ENCODE data around the gene MARCHF9. TPM values are rescaled to one million over a fixed set of nuclear protein-coding genes. Genes with fewer than 3 reads are reported as not detected.

Gene MARCHF9
- total RNA-seq, 1 donor from 2014 or later = 8.1 TPM

GRCh38 chr12:57722716-57723629, 31.9 kb upstream of the MARCHF9 start:
- Histone ChIP-seq H3K4me2 (no peak overlapping the region), H3K27me3 (peaks cover 54% of the 10 kb centered on the region), H3K4me1 (peaks cover 3% of the 10 kb centered on the region), H3K9ac (no peak overlapping the region), H3K9me3 (ENCODE audit: low read depth) (no peaks in the 10 kb centered on the region), H3K4me3 (no peak overlapping the region), H2AFZ (replicated peaks) (no peak overlapping the region), H3K36me3 (no peaks in the 10 kb centered on the region), H3K27ac (no peak overlapping the region), H3F3A (ENCODE audit: low read depth) (no peaks in the 10 kb centered on the region), H4K20me1 (ENCODE audit: low read depth) (peaks cover 14% of the 10 kb centered on the region), H3K79me2 (ENCODE audit: low read depth) (no peaks in the 10 kb centered on the region)
- no peak for DNase-seq (ENCODE audit: low spot score)
- H3K4me3 Mint-ChIP-seq = no peak overlapping the region
- peaks cover 8% of the 10 kb centered on the region for H3K36me3 Mint-ChIP-seq
- H3K9me3 Mint-ChIP-seq = peaks cover 5% of the 10 kb centered on the region
- peaks cover 26% of the 10 kb centered on the region for H3K27me3 Mint-ChIP-seq (ENCODE audit: insufficient read depth, low read depth)
- no peak overlapping the region for H3K27ac Mint-ChIP-seq
- peaks cover 12% of the 10 kb centered on the region for H3K4me1 Mint-ChIP-seq
- TF ChIP-seq CTCF (IDR thresholded peaks at IDR 0.05) = no peak
- TF ChIP-seq EZH2phosphoT487 (IDR thresholded peaks at IDR 0.05) = no peak

GRCh38 chr12:57723630-57723962, 31.3 kb upstream of the MARCHF9 start:
- Histone ChIP-seq H3K27me3 (peaks cover 60% of the 10 kb centered on the region), H3K9me3 (ENCODE audit: low read depth) (no peaks in the 10 kb centered on the region), H3K4me1 (peaks cover 3% of the 10 kb centered on the region), H4K20me1 (ENCODE audit: low read depth) (peaks cover 20% of the 10 kb centered on the region), H3K4me2 (no peak overlapping the region), H3K4me3 (no peak overlapping the region), H3K9ac (no peak overlapping the region), H2AFZ (replicated peaks) (no peak overlapping the region), H3K36me3 (no peaks in the 10 kb centered on the region), H3K79me2 (ENCODE audit: low read depth) (no peaks in the 10 kb centered on the region), H3K27ac (no peak overlapping the region), H3F3A (ENCODE audit: low read depth) (no peaks in the 10 kb centered on the region)
- no peak for DNase-seq (ENCODE audit: low spot score)
- peaks cover 8% of the 10 kb centered on the region for H3K36me3 Mint-ChIP-seq
- peak overlapping the region; percentile 24 for H3K4me3 Mint-ChIP-seq
- H3K9me3 Mint-ChIP-seq = peaks cover 5% of the 10 kb centered on the region
- H3K27me3 Mint-ChIP-seq (ENCODE audit: insufficient read depth, low read depth) = peaks cover 30% of the 10 kb centered on the region
- peaks cover 12% of the 10 kb centered on the region for H3K4me1 Mint-ChIP-seq
- TF ChIP-seq EZH2 (IDR thresholded peaks at IDR 0.05) (no peak), EZH2phosphoT487 (IDR thresholded peaks at IDR 0.05) (no peak), CTCF (IDR thresholded peaks at IDR 0.05) (no peak)
- H3K27ac Mint-ChIP-seq = no peak overlapping the region

GRCh38 chr12:57724003-57724935, 30.6 kb upstream of the MARCHF9 start:
- no peak for DNase-seq (ENCODE audit: low spot score)
- no peaks in the 10 kb centered on the region for H3F3A ChIP-seq (ENCODE audit: low read depth)
- no peaks in the 10 kb centered on the region for H3K79me2 ChIP-seq (ENCODE audit: low read depth)
- no peak overlapping the region for H3K4me3 ChIP-seq
- H3K4me2 ChIP-seq = no peak overlapping the region
- Mint-ChIP-seq H3K4me1 (peaks cover 12% of the 10 kb centered on the region), H3K36me3 (peaks cover 6% of the 10 kb centered on the region), H3K27ac (no peak overlapping the region), H3K9me3 (peaks cover 7% of the 10 kb centered on the region), H3K27me3 (ENCODE audit: insufficient read depth, low read depth) (peaks cover 35% of the 10 kb centered on the region), H3K4me3 (peak overlapping the region; percentile 47)
- H3K9me3 ChIP-seq (ENCODE audit: low read depth) = no peaks in the 10 kb centered on the region
- H4K20me1 ChIP-seq (ENCODE audit: low read depth) = peaks cover 20% of the 10 kb centered on the region
- H3K27ac ChIP-seq = no peak overlapping the region
- no peak overlapping the region for H3K9ac ChIP-seq
- H3K27me3 ChIP-seq = peaks cover 67% of the 10 kb centered on the region
- H3K4me1 ChIP-seq = peaks cover 3% of the 10 kb centered on the region
- no peak for TF ChIP-seq EZH2phosphoT487 (IDR thresholded peaks at IDR 0.05)
- H2AFZ ChIP-seq (replicated peaks) = no peak overlapping the region
- H3K36me3 ChIP-seq = no peaks in the 10 kb centered on the region
